A673 (cell line): ENCODE data around the gene SEMA4C. TPM values are rescaled to one million over a fixed set of nuclear protein-coding genes. Genes with fewer than 3 reads are reported as not detected.

ENCODE experiments used
- BruUV-seq: library from RNA; stranded (reverse); fragments of 400-500 nt; replicated peaks from 2 replicates; lab custom pipeline; 2021; lab: Mats Ljungman, UMichigan
- CTCF ChIA-PET: fragments of 300-600 bp; sonication (Branson Sonifier 250); formaldehyde crosslinking; loops from one replicate; lab custom pipeline; 2022; ENCODE audit warnings: antibody characterized with exemption; lab: Charles Lee
- POLR2A ChIA-PET: fragments of 300-600 bp; sonication (Branson Sonifier 250); formaldehyde crosslinking; loops from one replicate; lab custom pipeline; 2022; ENCODE audit warnings: antibody characterized with exemption; ENCODE audit not compliant: low non-redundant PET; lab: Charles Lee
- DNase-seq: peaks from one replicate; pipeline ENCODE4 v3.0.0-alpha.2; 2015; ENCODE audit warnings: low spot score
- H3K27ac ChIP-seq: fragments of 200-600 bp; sonication (generic); 2 replicates; pipeline ENCODE4 v1.5.1; 2016; ENCODE audit warnings: mixed run types, low read depth, mild to moderate bottlenecking, mixed read lengths, antibody characterized with exemption, low read length; ENCODE audit not compliant: poor library complexity, severe bottlenecking
- H3K27me3 ChIP-seq: fragments of 200-600 bp; sonication (generic); replicated peaks from 2 replicates; pipeline ENCODE4 v1.6.1; 2017; ENCODE audit warnings: mixed run types, low read depth, mild to moderate bottlenecking, mixed read lengths, antibody characterized with exemption, low read length; ENCODE audit not compliant: insufficient read depth, poor library complexity
- H3K36me3 ChIP-seq: fragments of 200-600 bp; sonication (generic); 2 replicates; pipeline ENCODE4 v1.6.1; 2016; ENCODE audit warnings: mixed run types, mild to moderate bottlenecking, mixed read lengths, antibody characterized with exemption, low read length; ENCODE audit not compliant: insufficient read depth, poor library complexity, severe bottlenecking
- H3K4me1 ChIP-seq: fragments of 200-600 bp; sonication (generic); 2 replicates; pipeline ENCODE4 v1.6.1; 2017; ENCODE audit warnings: mixed run types, mild to moderate bottlenecking, mixed read lengths, antibody characterized with exemption, low read length; ENCODE audit not compliant: insufficient read depth, poor library complexity, severe bottlenecking
- H3K4me3 ChIP-seq: fragments of 200-600 bp; sonication (generic); 2 replicates; pipeline ENCODE4 v1.5.1; 2016; ENCODE audit warnings: low read depth, mixed run types, mild to moderate bottlenecking, mixed read lengths, low read length; ENCODE audit not compliant: poor library complexity, severe bottlenecking
- H3K9me3 ChIP-seq: fragments of 200-600 bp; sonication (generic); 2 replicates; pipeline ENCODE4 v1.6.1; 2016; ENCODE audit warnings: mixed run types, low read depth, mild to moderate bottlenecking, mixed read lengths, antibody characterized with exemption, low read length; ENCODE audit not compliant: poor library complexity, severe bottlenecking
- CTCF ChIP-seq: fragments of 300-800, 200-600 bp; sonication (generic); conservative IDR thresholded peaks from 2 replicates; pipeline ENCODE4 v1.5.1; 2017; ENCODE audit warnings: low read depth, mild to moderate bottlenecking, antibody characterized with exemption, low read length, moderate library complexity, mixed read lengths
- EZH2 ChIP-seq: fragments of 200-600 bp; sonication (generic); IDR thresholded peaks from 2 replicates; pipeline ENCODE4 v1.6.1; 2017; ENCODE audit warnings: borderline replicate concordance, low read depth, mild to moderate bottlenecking, mixed read lengths, antibody characterized with exemption, low read length; ENCODE audit not compliant: poor library complexity, severe bottlenecking
- intact Hi-C: fragments of 100-400 bp; cut with micrococcal nuclease; formaldehyde crosslinking; loops from one replicate; pipeline ENCODE4 v1.10.0; 2022; ENCODE audit not compliant: unreplicated experiment
- total RNA-seq: library from RNA; stranded (reverse); gene quantifications from 2 replicates; pipeline ENCODE4 v1.2.3, GENCODE V29; 2021

SEMA4C gene
- total RNA-seq, 1 experiment from 2014 or later, result 33.3 TPM

- intact Hi-C loops, result no loop called here
- Histone ChIP-seq H3K36me3 (no peaks in the 10 kb centered on the region), H3K27ac (no peak overlapping the region), H3K27me3 (no peaks in the 10 kb centered on the region), H3K4me1 (peaks cover 42% of the 10 kb centered on the region), H3K9me3 (no peaks in the 10 kb centered on the region), H3K4me3 (no peak overlapping the region)
- DNase-seq, result no peak
- no TSS peak for BruUV-seq
- TF ChIP-seq EZH2, result no peak
- ChIA-PET CTCF (no interaction called here), POLR2A (no interaction called here)
Measured at GRCh38 chr2:96872591-96873349, 2.9 kb upstream of the SEMA4C start.

- Histone ChIP-seq H3K27me3 (no peaks in the 10 kb centered on the region), H3K4me3 (peak overlapping the region; percentile 97), H3K27ac (peak overlapping the region; percentile 99), H3K36me3 (peaks cover 14% of the 10 kb centered on the region), H3K9me3 (no peaks in the 10 kb centered on the region), H3K4me1 (peaks cover 27% of the 10 kb centered on the region)
- intact Hi-C loops, result no loop called here
- peak; percentile 66 for DNase-seq
- TF ChIP-seq CTCF, result no peak
- no peak for TF ChIP-seq EZH2
- POLR2A ChIA-PET, result no interaction called here
- BruUV-seq, result no TSS peak
- CTCF ChIA-PET, result no interaction called here
Measured at GRCh38 chr2:96870626-96871255, 861 bp upstream of the SEMA4C start.

- ChIA-PET CTCF (interaction anchor here (0.7 to 1.5 kb wide), 2 partner anchors 12 to 31 kb away, joined by 4 to 24 read pairs; partner anchors contain the start of gene ANKRD39), POLR2A (interaction anchor here (0.6 kb wide), 1 partner anchor 41 kb away, joined by 3 read pairs; no protein-coding TSS in a partner anchor)
- Histone ChIP-seq H3K27ac (peak overlapping the region; percentile 99), H3K4me3 (peak overlapping the region; percentile 97), H3K27me3 (no peaks in the 10 kb centered on the region), H3K9me3 (no peaks in the 10 kb centered on the region), H3K36me3 (peaks cover 28% of the 10 kb centered on the region), H3K4me1 (peaks cover 19% of the 10 kb centered on the region)
- no TSS peak for BruUV-seq
- DNase-seq, result peak; percentile 58
- TF ChIP-seq CTCF (0 out of 2 replicates have a peak, but pooled peaks have one; percentile 25), EZH2 (no peak)
- intact Hi-C loops, result no loop called here
Measured at GRCh38 chr2:96869281-96869821, 529 bp downstream of the SEMA4C start.
